ENCODE results near the gene OSBPL8. TPM values are rescaled to one million over a fixed set of nuclear protein-coding genes. Genes with fewer than 3 reads are reported as not detected.

OSBPL8 gene
- total RNA-seq, 1 donor from 2014 or later = 150 TPM

GRCh38 chr12:76316468-76316867 is 243.1 kb downstream of the OSBPL8 start:
- FAIRE-seq (no peak), DNase-seq (ENCODE audit: low spot score in 2 of 2) (no peak)

DNA sequence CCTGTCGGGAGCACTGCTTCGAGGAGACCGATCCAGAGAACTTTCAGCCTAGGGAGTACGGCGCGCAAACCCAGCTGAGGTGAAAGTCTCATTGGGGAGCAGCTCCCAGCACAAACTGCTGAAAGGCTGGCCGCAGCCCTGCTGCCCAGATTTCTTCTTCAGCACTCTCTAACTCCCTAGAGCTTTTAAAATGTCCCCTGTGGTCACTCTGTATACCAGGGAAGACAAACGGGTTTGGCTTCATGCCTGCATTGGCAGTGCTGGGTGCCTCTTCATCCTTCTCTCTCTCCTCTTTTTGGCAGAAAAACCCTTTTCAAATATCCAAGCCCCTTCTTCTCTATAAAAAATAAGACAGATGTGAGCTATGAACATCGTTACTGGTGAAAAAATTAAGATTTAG is 246.3 kb downstream of the OSBPL8 start:
- DNase-seq (ENCODE audit: low spot score in 2 of 2) = no peak

DNA sequence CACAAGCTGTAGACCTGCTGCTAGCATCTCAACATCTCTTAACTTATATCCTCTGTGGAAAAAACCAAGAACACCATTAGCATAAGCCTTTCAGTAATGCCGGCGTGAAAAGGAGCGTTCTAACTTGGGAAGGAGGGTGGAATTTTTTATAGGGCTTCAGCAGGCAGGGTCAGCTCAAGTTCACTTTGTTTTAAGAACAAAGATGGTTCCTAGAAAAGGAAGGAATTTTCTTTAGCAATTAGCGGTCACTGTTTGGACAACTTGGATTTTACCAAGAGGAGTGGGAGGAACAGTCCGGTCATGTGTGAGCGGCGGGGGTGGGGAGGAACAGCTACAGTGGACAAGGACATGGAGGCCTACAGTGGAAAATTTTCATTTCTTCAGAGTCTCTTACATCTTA is 247.3 kb downstream of the OSBPL8 start:
- no peak for DNase-seq (ENCODE audit: low spot score in 2 of 2)
- no peak for FAIRE-seq

More for the DNA sequence above, 246.3 kb downstream of the OSBPL8 start:
- no peak for FAIRE-seq

- FAIRE-seq (no peak), DNase-seq (ENCODE audit: low spot score in 2 of 2) (no peak)
Observed at GRCh38 chr12:76311796-76312195, 247.8 kb downstream of the OSBPL8 start.

- no peak for FAIRE-seq
- DNase-seq (ENCODE audit: low spot score in 2 of 2) = no peak
Observed at GRCh38 chr12:76310110-76310509, 249.5 kb downstream of the OSBPL8 start.

- FAIRE-seq (no peak), DNase-seq (ENCODE audit: low spot score in 2 of 2) (no peak)
Observed at GRCh38 chr12:76308866-76309265, 250.7 kb downstream of the OSBPL8 start.

- FAIRE-seq = no peak
- no peak for DNase-seq (ENCODE audit: low spot score in 2 of 2)
Observed at GRCh38 chr12:76307083-76307482, 252.5 kb downstream of the OSBPL8 start.

- FAIRE-seq (no peak), DNase-seq (ENCODE audit: low spot score in 2 of 2) (no peak)
Observed at GRCh38 chr12:76303989-76304460, 255.5 kb downstream of the OSBPL8 start.

- FAIRE-seq (no peak), DNase-seq (ENCODE audit: low spot score in 2 of 2) (no peak)
Observed at GRCh38 chr12:76303365-76303764, 256.2 kb downstream of the OSBPL8 start.

Small RNA genes lying within 50 kb of the gene (small RNA-seq; reads per million reads assigned to genes)
- not detected for gene RN7SKP172

Other genes starting within 250 kb of the OSBPL8 start
- gene BBS10, start 211.4 kb downstream of the OSBPL8 start, total RNA-seq = 44.8 TPM
- gene ZDHHC17, start 204.3 kb upstream of the OSBPL8 start, total RNA-seq = 319 TPM